Bone marrow (tissue), 2 donors: ENCODE data around the gene LIPA.
"Not testable (repeated sequence)": the region's sequence is repeated elsewhere in the genome, so short reads cannot be mapped to it uniquely, and the experiment has no call there.

Experiments used
- DNase-seq, 2 donors: peaks; one replicate each; lab custom pipeline; 2025; lab: John Stamatoyannopoulos, UW

The LIPA gene

GRCh38 chr10:89270153-89270483 lies 18.5 kb upstream of the LIPA start:
- DNase-seq, result no peak

DNA sequence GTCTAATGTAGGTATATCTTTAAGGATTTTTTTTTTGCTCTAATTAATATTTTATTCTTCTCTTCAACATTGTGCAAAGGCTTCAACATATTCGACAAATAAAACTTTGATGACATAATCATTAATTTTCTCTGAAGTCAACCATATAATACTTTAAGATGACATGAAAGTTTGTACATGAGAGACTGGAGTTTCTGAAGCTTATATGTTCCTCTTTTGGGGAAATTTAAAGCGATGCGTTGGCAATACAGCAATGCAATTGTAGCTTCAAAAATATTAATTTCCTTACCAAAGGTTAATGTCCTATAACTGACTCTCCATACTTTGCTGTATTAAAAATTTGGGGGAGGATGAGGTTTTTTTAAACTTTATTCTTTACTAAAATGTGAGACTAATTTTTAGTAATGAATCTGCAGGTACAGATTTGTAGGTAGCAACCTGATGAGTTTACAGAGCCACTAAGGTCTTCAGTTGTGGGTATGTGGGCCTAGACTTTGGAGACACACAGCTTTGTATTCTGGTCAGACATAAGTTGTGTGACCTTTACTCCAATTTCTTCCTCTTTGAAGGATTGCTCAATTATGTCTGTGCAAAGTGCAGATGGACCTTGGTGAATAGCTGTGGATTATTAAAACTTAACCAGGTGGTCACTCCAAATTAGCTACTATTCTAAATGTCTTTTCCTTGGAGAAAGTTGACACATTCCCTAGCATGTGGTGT lies 18.0 kb upstream of the LIPA start:
- no peak for DNase-seq

DNA sequence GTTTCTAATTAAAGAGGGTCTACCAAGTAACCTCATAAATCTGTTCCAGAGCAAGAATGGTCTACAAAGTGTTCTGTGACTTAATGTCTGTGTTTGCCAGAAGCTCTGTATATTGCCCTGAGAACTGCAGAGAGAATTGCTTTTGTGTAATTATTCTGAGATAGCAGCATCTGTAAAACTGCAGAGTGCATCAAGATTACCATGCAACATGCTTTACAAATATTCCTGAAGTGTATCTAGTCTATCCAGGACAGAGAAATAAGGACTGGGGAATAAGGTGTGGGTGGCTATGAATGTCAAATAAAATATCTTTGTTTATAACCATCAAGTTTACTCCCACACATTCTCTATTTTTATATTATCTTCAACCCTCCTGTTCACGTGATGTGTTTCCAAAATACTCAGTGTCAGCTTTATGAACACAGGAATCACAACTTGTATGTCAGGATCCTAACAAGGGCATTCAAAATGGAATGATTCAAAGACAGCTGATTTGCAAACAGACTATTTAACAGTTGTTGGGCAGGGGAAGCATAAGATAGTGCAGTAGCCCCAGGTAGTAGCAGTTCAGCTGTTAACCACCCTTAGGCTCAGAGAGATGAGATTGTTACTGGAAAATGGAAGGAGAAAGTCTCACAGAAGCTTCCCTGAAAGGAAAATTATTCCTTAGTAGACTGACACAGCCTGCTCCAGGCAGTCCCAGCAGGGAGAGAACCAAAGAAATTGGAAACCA lies 15.3 kb upstream of the LIPA start:
- DNase-seq, result no peak

DNA sequence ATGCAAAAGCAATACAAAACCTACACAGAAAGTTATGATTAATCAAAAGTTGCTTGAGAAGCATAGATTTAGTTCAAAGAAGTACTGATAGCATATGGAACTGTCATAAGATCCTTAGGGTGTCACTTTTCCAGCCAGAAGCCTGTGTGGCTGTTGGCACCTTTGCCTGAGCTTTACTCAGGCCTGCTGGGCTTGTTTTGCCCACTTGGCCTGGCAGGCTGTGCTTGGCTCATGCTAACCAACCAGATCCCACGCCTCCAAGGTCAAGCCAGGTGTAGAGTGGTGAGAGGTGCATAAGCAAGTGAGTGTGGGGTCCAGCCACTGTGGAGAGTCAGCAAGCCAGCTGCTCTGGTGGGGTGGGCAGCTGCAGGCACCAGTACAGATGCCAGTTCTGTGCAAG lies 12.0 kb upstream of the LIPA start:
- no peak for DNase-seq

GRCh38 chr10:89263091-89263490 lies 11.5 kb upstream of the LIPA start:
- no peak for DNase-seq

DNA sequence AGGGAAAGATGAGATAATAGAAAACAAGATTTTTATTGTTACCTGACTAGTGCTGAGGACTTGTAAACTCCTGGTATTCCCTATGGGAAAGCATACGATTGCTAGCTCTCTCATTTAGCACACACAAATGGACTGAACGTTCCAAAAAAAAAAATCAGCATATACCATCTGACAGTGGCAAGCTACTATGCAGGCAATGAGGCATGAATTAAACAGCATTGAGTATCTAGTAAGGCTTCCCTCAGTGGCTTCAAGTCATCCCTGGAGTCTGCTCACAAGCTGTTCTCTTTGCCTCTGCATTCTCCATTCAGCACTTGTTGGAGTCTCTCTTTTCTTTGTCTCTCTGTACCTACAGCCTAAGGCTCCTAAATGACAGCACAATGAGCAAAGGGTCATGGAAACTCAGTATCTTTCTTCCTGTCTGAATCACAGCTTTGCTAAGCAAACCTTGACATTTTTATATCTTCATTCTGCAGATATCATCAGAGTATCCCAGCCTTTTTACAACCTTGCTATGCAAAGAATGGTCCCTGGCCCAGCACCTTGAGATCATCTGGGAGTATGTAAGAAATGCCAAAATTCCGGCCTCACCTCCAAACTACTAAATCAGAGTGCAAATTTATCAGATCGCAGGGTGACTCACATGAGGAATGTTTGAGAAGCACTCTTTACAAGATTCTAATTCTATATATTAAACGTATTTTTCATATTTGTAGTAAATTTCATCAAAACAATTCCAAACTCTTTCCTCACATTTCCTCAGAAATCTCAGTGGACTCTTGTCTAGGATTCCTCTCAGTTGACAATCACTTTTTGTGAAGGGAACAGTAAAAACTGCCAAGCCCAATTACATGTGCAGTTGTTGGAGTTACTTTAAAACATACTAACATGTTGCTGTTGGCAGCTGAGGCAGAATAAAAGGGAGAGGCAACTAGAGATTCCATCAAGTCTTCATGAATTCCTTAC lies 10.8 kb upstream of the LIPA start:
- no peak for DNase-seq

- no peak for DNase-seq
These were observed 7.3 kb upstream of the LIPA start for GRCh38 chr10:89258881-89259280.

GRCh38 chr10:89257581-89257980 lies 6.0 kb upstream of the LIPA start:
- no peak for DNase-seq

DNA sequence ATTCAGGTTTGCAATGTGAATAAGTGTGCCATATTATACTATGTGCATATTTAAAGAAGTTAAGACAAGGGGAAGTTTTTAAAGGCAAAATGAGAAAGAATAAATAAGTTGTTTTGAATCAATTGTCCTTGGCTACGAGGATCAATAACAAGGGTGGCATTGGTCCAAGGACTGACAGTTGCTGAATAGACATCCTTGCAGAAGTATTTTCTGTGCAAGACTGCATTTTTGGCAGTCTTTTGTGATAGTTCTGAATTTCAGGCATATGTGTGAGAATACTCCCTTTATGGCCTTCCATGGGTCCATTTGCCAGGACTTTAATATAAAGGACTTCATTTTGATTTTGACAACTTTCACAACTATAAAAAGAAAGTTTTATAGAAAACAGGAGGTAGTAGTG lies 5.4 kb upstream of the LIPA start:
- DNase-seq, result no peak

GRCh38 chr10:89256340-89256739 lies 4.8 kb upstream of the LIPA start:
- DNase-seq, result no peak

- no peak for DNase-seq
These were observed 4.2 kb upstream of the LIPA start for GRCh38 chr10:89255793-89256192.

GRCh38 chr10:89255091-89255579 lies 3.6 kb upstream of the LIPA start:
- DNase-seq, result not testable (repeated sequence)

- no peak for DNase-seq
These were observed 630 bp upstream of the LIPA start for GRCh38 chr10:89252225-89252585.

DNA sequence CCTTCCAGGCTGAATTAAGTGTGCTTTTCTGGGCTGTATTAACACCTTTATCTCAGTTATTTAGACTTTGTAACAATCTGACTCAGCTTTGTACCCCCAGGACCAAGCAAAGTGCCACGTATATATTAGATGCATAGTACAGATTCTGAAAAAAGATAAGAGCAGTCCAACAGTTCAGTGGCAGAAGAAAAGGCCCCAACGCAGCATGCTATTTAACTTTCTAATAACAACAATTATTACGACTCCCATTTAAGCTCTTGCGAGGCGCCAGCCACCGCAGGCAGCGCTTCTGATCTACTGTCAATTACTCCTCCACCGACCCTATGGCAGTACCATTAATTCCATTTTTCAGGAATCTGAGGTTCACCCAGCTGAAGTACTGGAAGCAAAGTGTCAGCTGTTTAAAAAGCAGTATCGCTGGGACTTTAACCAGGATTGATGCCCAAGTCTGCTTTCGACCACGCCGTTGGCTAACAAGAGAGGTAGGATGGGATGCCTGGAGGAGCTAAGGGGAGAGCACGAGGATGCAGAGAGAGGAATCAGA lies 638 bp downstream of the LIPA start:
- DNase-seq, result no peak

- DNase-seq, result no peak
These were observed 2.6 kb downstream of the LIPA start for GRCh38 chr10:89248990-89249389.

- DNase-seq, result not testable (repeated sequence)
These were observed 4.0 kb downstream of the LIPA start for GRCh38 chr10:89247623-89248022.

- DNase-seq, result no peak
These were observed 5.8 kb downstream of the LIPA start for GRCh38 chr10:89245802-89246201.

GRCh38 chr10:89242840-89243568 lies 8.6 kb downstream of the LIPA start:
- no peak for DNase-seq

GRCh38 chr10:89242345-89242684 lies 9.3 kb downstream of the LIPA start:
- no peak for DNase-seq

- no peak for DNase-seq
These were observed 9.9 kb downstream of the LIPA start for GRCh38 chr10:89241486-89242344.

DNA sequence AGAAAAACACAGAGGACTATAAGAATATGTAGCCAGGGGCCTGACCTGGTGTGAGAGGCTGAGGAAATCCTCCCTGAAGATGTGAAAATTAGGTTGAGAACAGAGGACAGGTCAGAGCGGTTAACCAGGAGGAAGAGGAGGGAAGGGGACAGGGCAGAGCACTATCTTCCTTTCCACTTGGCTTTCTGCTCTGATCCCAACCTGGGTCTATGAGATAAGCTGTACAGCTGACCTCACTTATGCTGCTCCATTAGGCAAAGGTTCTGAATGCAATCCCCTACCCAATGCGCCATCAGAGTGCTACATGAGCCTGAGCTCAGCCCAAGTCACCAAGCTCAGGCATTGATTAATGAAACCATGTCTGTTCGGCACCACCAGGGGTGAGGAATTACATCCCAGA lies 10.5 kb downstream of the LIPA start:
- DNase-seq, result no peak
